Jurkat, Clone E6-1 (cell line): ENCODE results near the gene ZNF117. TPM values are rescaled to one million over a fixed set of nuclear protein-coding genes. Genes with fewer than 3 reads are reported as not detected.
"Not testable (repeated sequence)": the region's sequence is repeated elsewhere in the genome, so short reads cannot be mapped to it uniquely, and the experiment has no call there.

Experiments
- DNase-seq: peaks from one replicate; pipeline ENCODE4 v3.0.0-alpha.2; 2011; ENCODE audit warnings: low read depth, low spot score
- H3K4me3 ChIP-seq: 2 replicates; pipeline ENCODE4 v1.5.1; 2011; ENCODE audit warnings: mild to moderate bottlenecking, low read length, control low read depth, moderate library complexity
- polyA plus RNA-seq: library from polyadenylated mRNA; unstranded; fragments of >200 nt; gene quantifications from one replicate; pipeline ENCODE4 v1.2.1, GENCODE V29; 2012; ENCODE audit warnings: missing spikeins; ENCODE audit not compliant: insufficient read length, insufficient read depth

The ZNF117 gene
- 3.6 TPM for polyA plus RNA-seq

DNA sequence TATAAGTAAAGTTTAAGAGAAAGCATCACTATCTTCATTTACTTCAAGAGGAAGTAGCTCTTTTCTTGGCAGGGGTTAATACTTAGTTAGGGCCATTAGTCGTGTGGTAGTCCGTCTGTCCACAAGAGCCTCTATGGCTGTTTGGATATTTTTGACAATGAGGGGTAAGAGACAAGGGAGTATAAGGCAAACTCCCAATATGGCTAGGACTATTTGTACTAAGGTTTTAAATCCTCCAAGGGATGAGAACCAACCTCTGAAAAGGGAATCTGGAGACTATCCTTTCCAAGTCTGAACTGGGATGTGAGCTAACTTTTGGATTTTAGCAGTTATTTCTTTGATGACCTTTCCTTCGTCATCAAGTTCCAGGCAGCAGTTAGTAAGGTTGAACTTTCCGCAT is at the start of gene ZNF117:
Gene ZNF117 (minus strand): TSS at position 101 of the 400 bp plus-strand sequence.
- H3K4me3 ChIP-seq: no peak within 1 kb of the TSS
- no peak for DNase-seq

DNA sequence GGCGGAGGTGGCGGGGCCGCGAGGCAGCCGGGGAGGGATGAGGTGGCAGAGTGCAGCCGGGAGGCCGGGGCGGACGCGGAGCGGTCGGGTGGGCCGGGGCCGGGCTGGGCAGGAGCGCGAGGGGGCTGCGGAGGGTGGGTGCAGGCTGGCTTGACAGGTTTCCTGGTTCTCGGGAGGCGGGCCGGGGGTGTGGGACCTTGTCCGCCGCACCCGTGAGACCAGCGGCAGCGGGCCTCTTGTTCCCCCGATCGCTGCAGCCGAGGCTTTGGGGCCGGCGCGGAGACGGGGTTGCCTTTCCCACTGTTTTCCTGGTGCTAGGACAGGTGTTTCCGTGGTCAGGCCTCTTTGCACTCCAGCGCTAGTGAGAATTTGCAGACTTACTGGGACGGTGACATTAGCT is 47.9 kb upstream of the ZNF117 start:
- H3K4me3 ChIP-seq: peak overlapping the region; percentile 72
- peak; percentile 8 for DNase-seq

- H3K4me3 ChIP-seq: peak overlapping the region; percentile 72
- DNase-seq: peak; percentile 81
These were observed 47.2 kb upstream of the ZNF117 start for GRCh38 chr7:65037740-65038688.

GRCh38 chr7:65036526-65036925 is 45.7 kb upstream of the ZNF117 start:
- not testable (repeated sequence) for DNase-seq, H3K4me3 ChIP-seq

DNA sequence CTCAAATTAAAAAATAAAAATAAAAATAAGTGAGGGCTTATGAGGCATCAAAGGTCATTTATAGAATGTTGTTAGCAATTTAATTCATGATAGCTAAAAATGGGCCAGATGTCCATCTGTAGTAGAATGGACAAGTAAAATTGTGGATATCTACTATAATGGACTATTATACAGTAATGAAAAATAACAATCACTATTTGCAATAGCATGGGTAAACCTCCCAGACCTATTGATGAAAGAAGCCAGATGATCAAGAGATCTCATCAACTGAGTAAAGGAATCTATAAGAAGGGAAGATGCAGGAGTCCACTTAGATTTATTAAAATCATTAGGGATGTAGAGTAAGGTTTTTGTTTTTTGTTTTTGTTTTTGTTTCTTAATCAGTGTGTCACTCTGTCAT is 44.6 kb upstream of the ZNF117 start:
- DNase-seq, H3K4me3 ChIP-seq: not testable (repeated sequence)

GRCh38 chr7:65034120-65034782 is 43.4 kb upstream of the ZNF117 start:
- H3K4me3 ChIP-seq, DNase-seq: not testable (repeated sequence)

DNA sequence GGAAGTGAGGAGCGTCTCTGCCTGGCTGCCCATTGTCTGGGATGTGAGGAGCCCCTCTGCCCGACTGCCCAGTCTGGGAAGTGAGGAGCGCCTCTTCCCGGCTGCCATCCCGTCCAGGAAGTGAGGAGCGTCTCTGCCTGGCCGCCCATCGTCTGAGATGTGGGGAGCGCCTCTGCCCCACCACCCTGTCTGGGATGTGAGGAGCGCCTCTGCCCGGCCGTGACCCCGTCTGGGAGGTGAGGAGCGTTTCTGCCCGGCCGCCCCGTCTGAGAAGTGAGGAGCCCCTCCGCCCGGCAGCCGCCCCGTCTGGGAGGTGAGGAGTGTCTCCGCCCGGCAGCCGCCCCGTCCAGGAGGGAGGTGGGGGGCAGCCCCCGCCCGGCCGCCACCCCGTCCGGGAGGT is 42.6 kb upstream of the ZNF117 start:
- not testable (repeated sequence) for DNase-seq, H3K4me3 ChIP-seq

DNA sequence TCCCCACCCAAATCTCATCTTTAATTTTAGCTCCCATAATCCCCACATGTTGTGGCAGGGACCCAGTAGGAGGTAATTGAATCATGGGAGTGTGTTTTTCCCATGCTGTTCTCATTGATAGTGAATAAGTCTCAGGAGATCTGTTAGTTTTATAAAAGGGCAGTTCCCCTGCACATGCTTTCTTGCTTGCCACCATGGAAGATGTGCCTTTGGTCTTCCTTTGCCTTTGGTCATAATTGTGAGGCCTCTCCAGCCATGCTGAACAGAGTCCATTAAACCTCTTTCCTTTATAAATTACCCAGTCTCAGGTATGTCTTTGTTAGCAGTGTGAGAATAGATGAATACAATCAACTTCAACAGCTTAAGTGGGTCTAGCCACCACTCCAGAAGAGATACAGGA is 34.2 kb upstream of the ZNF117 start:
- DNase-seq, H3K4me3 ChIP-seq: not testable (repeated sequence)

DNA sequence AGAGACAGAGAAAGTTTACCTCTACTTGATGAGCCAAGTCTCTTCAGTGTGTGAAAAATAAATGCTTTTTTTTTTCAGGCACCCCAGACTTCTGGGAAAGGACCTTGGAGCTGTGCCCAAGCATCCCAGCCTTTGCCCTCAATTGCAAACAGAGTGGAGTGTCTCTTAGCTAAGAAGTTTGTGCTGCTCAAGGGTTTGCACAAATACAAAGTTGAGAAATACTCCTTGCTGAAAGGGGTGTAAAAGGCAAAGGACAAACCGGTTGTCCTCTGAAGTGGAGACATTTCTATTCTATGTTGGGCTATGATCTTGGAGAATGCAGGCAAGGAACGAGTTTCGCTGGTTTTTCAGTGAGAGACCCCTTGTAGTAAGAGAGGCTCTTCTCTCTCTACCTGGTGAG is 30.1 kb upstream of the ZNF117 start:
- not testable (repeated sequence) for H3K4me3 ChIP-seq, DNase-seq

- not testable (repeated sequence) for DNase-seq, H3K4me3 ChIP-seq
These were observed 19.0 kb upstream of the ZNF117 start for GRCh38 chr7:65009881-65010280.

- H3K4me3 ChIP-seq, DNase-seq: not testable (repeated sequence)
These were observed 18.6 kb upstream of the ZNF117 start for GRCh38 chr7:65009394-65009793.

DNA sequence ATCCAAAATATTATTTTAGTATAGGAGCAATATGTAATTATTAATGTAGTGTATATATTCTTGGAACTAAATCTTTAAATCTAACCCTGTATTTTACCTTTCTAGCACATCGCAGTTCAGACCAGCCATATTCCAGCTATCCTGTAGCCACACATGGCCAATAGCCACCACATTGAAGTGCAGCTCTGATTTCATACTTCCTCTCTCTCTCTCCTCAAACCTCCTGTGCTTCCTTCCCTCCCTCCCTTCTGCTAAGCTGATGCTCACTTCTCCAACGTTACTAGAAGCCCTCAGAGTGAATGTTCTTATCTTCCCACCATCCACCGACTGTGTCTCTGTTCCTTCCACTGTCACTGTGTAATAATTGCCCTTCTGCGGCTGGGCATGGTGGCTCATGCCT is 16.2 kb upstream of the ZNF117 start:
- not testable (repeated sequence) for DNase-seq
- peak overlapping the region; percentile 85 for H3K4me3 ChIP-seq

GRCh38 chr7:65006094-65006992 is 15.5 kb upstream of the ZNF117 start, which contains the start of gene ERV3-1:
Gene ERV3-1 (minus strand): TSS chr7:65006687. CDS start chr7:64993026, 13,661 bp downstream.
- peak within 1 kb of the TSS; percentile 85 for H3K4me3 ChIP-seq
- peak; percentile 98 for DNase-seq

DNA sequence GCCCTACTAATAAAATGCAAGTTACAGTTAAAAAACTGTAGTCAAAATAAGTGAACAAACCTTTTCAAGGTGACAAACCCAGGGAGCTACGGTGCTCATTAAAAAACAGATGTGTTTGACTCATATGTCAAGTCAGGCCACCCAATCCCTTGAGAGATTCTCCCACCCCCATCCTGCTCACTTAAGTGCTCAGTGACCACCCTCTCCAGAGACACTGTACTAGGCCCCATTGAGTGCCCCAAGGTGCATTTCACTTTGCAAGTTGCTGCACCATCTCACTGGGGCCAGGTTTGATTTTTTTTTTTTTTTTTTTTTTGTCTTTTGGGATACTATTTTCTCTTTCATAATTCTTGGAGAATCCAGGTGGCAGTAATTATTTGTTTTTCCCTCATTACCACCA is 13.7 kb upstream of the ZNF117 start:
- DNase-seq: no peak
- H3K4me3 ChIP-seq: no peak overlapping the region

DNA sequence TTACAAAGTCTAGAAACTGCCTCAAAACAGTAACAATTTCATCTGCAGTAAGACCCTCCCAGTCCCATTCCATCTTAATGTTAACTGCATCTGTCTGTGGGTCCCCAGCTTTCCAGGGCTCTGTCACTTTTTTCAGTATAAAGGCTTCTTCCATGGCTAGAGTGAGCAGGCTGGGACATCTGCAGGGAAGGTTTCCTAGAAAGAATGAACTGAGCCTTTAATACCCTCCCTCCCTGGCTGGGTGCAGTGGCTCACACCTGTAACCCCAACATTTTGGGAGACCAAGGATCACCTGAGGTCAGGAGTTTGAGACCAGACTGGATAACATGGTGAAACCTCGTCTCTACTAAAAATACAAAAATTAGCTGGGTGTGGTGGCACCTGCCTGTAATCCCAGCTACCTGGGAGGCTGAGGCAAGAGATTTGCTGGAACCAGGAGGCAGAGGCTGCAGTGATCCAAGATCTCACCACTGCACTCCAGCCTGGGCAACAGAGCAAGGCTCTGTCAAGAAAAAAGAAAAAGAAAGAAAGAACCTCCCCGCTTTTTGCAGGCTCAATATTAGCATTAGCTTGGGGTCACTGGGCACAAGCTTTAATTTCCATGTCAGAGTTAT is 12.2 kb upstream of the ZNF117 start:
- no peak overlapping the region for H3K4me3 ChIP-seq
- DNase-seq: no peak

DNA sequence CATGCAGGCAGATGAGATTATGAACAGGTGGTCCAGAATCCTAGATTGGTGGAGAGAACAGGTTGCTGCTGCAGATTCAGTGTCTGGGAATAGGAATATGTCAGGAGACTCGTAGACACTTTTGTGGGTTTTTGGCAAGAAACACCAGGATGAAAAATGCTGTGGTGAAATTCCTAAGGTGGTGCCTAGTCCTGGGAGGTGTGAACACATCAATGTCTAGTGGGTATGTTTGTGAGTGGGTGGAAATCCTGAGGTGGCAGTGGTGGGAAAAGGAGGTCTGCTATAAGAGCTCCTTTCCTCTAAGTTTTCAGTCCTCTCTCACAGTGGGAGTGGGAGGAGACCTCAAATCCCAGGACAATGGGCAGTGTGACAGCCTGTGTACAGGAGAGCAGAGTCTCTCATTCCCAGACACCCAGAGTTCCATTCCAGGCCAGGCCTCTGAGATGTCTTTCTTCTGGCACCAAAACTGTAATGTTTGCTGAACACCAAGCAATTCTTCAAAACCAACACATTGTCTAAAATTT is 10.5 kb upstream of the ZNF117 start:
- DNase-seq: no peak
- H3K4me3 ChIP-seq: no peak overlapping the region

GRCh38 chr7:64999165-65000004 is 8.5 kb upstream of the ZNF117 start:
- H3K4me3 ChIP-seq: no peak overlapping the region
- DNase-seq: no peak

GRCh38 chr7:64998865-64999164 is 8.0 kb upstream of the ZNF117 start:
- no peak overlapping the region for H3K4me3 ChIP-seq
- no peak for DNase-seq
